MCF 10A (cell line): ENCODE results near the gene METTL4. TPM values are rescaled to one million over a fixed set of nuclear protein-coding genes. Genes with fewer than 3 reads are reported as not detected.

Source experiments
- BruUV-seq: library from RNA; stranded (reverse); fragments of 400-500 nt; replicated peaks from 2 replicates; lab custom pipeline; 2021; lab: Mats Ljungman, UMichigan
- CTCF ChIA-PET: fragments of 300-600 bp; sonication (Branson Sonifier 250); formaldehyde crosslinking; extraction: SDS; loops from one replicate; lab custom pipeline; 2021; ENCODE audit warnings: antibody characterized with exemption, inconsistent platforms; lab: Yijun Ruan, JAX
- POLR2A ChIA-PET: fragments of 300-600, 350-650 bp; sonication (Branson Sonifier 250); formaldehyde crosslinking; extraction: SDS; loops from one replicate; lab custom pipeline; 2020; ENCODE audit warnings: antibody characterized with exemption, inconsistent platforms; lab: Yijun Ruan, JAX
- DNase-seq: peaks from one replicate; pipeline ENCODE4 v3.0.0-alpha.2; 2018; ENCODE audit not compliant: unreplicated experiment
- H3K27ac Mint-ChIP-seq: one replicate; pipeline ENCODE4 v1.8.0; 2022; ENCODE audit warnings: mild to moderate bottlenecking, low read depth, mixed read lengths; ENCODE audit not compliant: unreplicated experiment
- H3K27me3 Mint-ChIP-seq: one replicate; pipeline ENCODE4 v1.8.0; 2022; ENCODE audit warnings: mixed read lengths; ENCODE audit not compliant: insufficient read depth, unreplicated experiment
- H3K36me3 Mint-ChIP-seq: one replicate; pipeline ENCODE4 v1.8.0; 2022; ENCODE audit warnings: mild to moderate bottlenecking, moderate library complexity, mixed read lengths; ENCODE audit not compliant: insufficient read depth, unreplicated experiment
- H3K4me1 Mint-ChIP-seq: one replicate; pipeline ENCODE4 v1.8.0; 2022; ENCODE audit warnings: mixed read lengths; ENCODE audit not compliant: insufficient read depth, unreplicated experiment
- H3K4me3 Mint-ChIP-seq: one replicate; pipeline ENCODE4 v1.8.0; 2022; ENCODE audit warnings: mild to moderate bottlenecking, moderate library complexity, mixed read lengths; ENCODE audit not compliant: unreplicated experiment
- H3K9me3 Mint-ChIP-seq: one replicate; pipeline ENCODE4 v1.8.0; 2022; ENCODE audit warnings: mixed read lengths; ENCODE audit not compliant: unreplicated experiment
- intact Hi-C: fragments of 100-400 bp; cut with micrococcal nuclease; formaldehyde crosslinking; loops from 2 replicates; pipeline ENCODE4 v1.14.1; 2022
- total RNA-seq: library from RNA; stranded (reverse); gene quantifications from 2 replicates; pipeline ENCODE4 v1.2.3, GENCODE V29; 2022
- TF ChIP-seq, protein P1 (sequence below): fragments of 200-600 bp; IDR thresholded peaks from one replicate; pipeline ENCODE4 v1.8.0; 2022; ENCODE audit warnings: antibody characterized with exemption, mild to moderate bottlenecking; ENCODE audit not compliant: unreplicated experiment

METTL4 gene
- total RNA-seq, 1 experiment from 2014 or later = 11.8 TPM

DNA sequence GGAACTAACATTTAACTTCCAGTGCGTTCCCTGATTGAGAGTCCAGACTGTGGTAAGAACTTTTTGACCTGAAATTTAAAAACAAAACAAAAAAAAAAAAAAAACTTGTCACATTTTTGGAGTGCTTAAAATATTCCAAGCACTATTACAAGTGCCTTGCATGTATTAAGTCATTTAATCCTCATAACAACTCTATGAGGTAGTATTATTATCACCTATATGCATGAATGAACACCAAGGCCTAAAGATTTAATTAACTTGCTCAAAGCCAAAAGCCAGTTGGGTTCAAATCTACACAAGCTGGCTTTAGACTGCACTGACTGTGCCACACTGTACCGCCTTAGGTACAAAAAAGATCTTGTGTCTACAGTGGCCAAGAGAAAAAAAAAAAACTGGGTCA lies 35.2 kb downstream of the METTL4 start:
- no peak for DNase-seq
- H3K27ac Mint-ChIP-seq = no peak overlapping the region
- no peaks in the 10 kb centered on the region for H3K4me1 Mint-ChIP-seq
- H3K36me3 Mint-ChIP-seq = no peaks in the 10 kb centered on the region
- ChIA-PET POLR2A (interaction anchor here (0.6 to 0.9 kb wide), 3 partner anchors 9 to 18 kb away, joined by 3 read pairs; no protein-coding TSS in a partner anchor), CTCF (interaction anchor here (0.7 to 2.7 kb wide), 3 partner anchors 17 to 312 kb away, joined by 3 to 7 read pairs (median 3); no protein-coding TSS in a partner anchor)
- no TSS peak for BruUV-seq
- intact Hi-C loops = no loop called here
- H3K4me3 Mint-ChIP-seq = no peak overlapping the region
- no peaks in the 10 kb centered on the region for H3K9me3 Mint-ChIP-seq
- no peaks in the 10 kb centered on the region for H3K27me3 Mint-ChIP-seq
- TF ChIP-seq, protein P1, sequence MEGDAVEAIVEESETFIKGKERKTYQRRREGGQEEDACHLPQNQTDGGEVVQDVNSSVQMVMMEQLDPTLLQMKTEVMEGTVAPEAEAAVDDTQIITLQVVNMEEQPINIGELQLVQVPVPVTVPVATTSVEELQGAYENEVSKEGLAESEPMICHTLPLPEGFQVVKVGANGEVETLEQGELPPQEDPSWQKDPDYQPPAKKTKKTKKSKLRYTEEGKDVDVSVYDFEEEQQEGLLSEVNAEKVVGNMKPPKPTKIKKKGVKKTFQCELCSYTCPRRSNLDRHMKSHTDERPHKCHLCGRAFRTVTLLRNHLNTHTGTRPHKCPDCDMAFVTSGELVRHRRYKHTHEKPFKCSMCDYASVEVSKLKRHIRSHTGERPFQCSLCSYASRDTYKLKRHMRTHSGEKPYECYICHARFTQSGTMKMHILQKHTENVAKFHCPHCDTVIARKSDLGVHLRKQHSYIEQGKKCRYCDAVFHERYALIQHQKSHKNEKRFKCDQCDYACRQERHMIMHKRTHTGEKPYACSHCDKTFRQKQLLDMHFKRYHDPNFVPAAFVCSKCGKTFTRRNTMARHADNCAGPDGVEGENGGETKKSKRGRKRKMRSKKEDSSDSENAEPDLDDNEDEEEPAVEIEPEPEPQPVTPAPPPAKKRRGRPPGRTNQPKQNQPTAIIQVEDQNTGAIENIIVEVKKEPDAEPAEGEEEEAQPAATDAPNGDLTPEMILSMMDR = no peak

DNA sequence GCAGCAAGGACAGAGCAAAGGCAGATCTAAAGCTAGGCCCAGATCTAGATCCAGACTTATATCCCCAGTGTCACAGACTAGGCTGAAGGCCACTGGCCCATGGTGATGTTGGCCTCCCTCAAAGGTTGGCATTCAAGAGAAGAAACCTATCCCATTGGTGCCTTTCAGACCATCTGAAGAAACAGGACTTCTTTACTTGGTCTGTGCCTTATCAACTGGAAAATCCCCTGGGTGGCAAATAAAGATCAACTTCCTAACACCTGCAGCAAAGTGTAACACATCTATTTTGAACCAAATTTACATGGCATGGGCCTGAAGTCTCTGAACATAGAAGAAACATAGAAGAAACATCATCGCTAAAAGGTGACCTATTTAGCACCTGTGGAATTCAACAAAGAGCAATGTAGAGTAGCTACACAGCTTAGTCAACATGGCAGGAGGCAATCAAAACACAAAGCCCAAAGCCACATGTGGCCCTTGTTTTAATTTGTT lies 35.8 kb downstream of the METTL4 start:
- ChIA-PET POLR2A (interaction anchor here (0.5 to 0.9 kb wide), 2 partner anchors 17 to 649 kb away, joined by 3 read pairs; no protein-coding TSS in a partner anchor), CTCF (interaction anchor here (0.7 to 2.7 kb wide), 4 partner anchors 12 to 1696 kb away, joined by 3 to 7 read pairs (median 4); no protein-coding TSS in a partner anchor)
- Mint-ChIP-seq H3K4me1 (no peaks in the 10 kb centered on the region), H3K9me3 (no peaks in the 10 kb centered on the region), H3K36me3 (no peaks in the 10 kb centered on the region), H3K4me3 (no peak overlapping the region), H3K27ac (no peak overlapping the region), H3K27me3 (no peaks in the 10 kb centered on the region)
- intact Hi-C loops = no loop called here
- BruUV-seq = no TSS peak
- DNase-seq = no peak
- TF ChIP-seq, protein P1 = no peak

DNA sequence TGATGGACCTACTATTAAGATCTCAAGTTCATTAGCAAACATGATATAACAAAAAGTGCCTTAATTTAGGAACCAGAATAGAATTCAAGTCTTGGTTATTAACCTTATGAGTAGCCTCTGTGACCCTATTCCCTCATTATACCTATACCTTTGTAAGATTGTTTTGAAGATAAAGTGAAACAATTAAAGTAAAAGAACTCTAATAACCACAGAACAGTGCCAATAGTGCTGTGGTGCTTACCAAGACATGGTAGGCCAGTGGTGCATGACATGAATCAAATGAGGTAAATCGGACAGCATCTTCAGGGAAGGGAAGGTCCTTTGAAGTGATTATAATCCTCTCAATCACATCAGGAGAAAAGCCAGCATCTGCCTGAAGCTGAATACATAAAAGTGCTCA lies 36.4 kb downstream of the METTL4 start:
- no peaks in the 10 kb centered on the region for H3K36me3 Mint-ChIP-seq
- TF ChIP-seq, protein P1 = no peak
- no peak overlapping the region for H3K4me3 Mint-ChIP-seq
- POLR2A ChIA-PET = no interaction called here
- no peak overlapping the region for H3K27ac Mint-ChIP-seq
- CTCF ChIA-PET = interaction anchor here (0.6 to 2.7 kb wide), 6 partner anchors 12 to 1695 kb away, joined by 3 to 7 read pairs (median 3); no protein-coding TSS in a partner anchor
- intact Hi-C loops = no loop called here
- no peaks in the 10 kb centered on the region for H3K9me3 Mint-ChIP-seq
- no TSS peak for BruUV-seq
- no peak for DNase-seq
- H3K4me1 Mint-ChIP-seq = no peaks in the 10 kb centered on the region
- H3K27me3 Mint-ChIP-seq = no peaks in the 10 kb centered on the region

DNA sequence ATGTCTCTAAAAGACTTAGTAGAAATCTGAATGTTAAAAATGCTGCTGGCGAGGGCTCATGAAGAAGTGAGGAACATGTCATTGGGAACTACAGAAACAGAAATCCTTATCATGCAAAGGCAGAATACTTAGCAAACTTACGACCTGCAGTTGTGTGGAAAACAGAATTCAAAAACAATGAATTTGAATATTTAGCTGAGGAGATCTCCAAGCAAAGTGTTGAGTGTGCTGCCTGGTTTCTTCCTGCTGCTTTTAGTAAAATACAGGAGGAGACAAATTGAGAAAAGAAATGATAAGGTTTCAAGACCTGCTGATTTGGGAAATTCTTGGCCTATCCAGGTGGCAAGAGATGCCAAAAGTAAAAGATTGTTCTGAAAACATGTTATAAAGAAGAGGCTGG lies 38.5 kb downstream of the METTL4 start:
- TF ChIP-seq, protein P1 = no peak
- POLR2A ChIA-PET = no interaction called here
- intact Hi-C loops = no loop called here
- no peaks in the 10 kb centered on the region for H3K9me3 Mint-ChIP-seq
- no peak for DNase-seq
- no peaks in the 10 kb centered on the region for H3K27me3 Mint-ChIP-seq
- no peak overlapping the region for H3K27ac Mint-ChIP-seq
- H3K36me3 Mint-ChIP-seq = peaks cover 6% of the 10 kb centered on the region
- CTCF ChIA-PET = interaction anchor here (0.9 to 1.8 kb wide), 3 partner anchors 16 to 309 kb away, joined by 3 to 5 read pairs (median 3); no protein-coding TSS in a partner anchor
- H3K4me1 Mint-ChIP-seq = peaks cover 5% of the 10 kb centered on the region
- H3K4me3 Mint-ChIP-seq = no peak overlapping the region
- no TSS peak for BruUV-seq
